ENCODE results near the gene ATXN8OS.

The ATXN8OS gene

GRCh38 chr13:70107498-70108281, at the start of gene ATXN8OS:
TSS of gene ATXN8OS (plus strand) at chr13:70107826.
- no peak for TF ChIP-seq CTCF (IDR thresholded peaks at IDR 0.05; ENCODE audit: low read length, missing control alignments)
- no peak within 1 kb of the TSS for H3K4me3 ChIP-seq (replicated peaks; ENCODE audit: low read depth, low read length)
- DNase-seq (ENCODE audit: low read depth): no peak

- H3K4me3 ChIP-seq (replicated peaks; ENCODE audit: low read depth, low read length): no peak overlapping the region
- TF ChIP-seq CTCF (IDR thresholded peaks at IDR 0.05; ENCODE audit: low read length, missing control alignments): no peak
- no peak for DNase-seq (ENCODE audit: low read depth)
Observed at GRCh38 chr13:70080012-70080411, 27.6 kb upstream of the ATXN8OS start.

GRCh38 chr13:70087247-70087646, 20.4 kb upstream of the ATXN8OS start:
- no peak for DNase-seq (ENCODE audit: low read depth)
- no peak for TF ChIP-seq CTCF (IDR thresholded peaks at IDR 0.05; ENCODE audit: low read length, missing control alignments)
- H3K4me3 ChIP-seq (replicated peaks; ENCODE audit: low read depth, low read length): no peak overlapping the region

- H3K4me3 ChIP-seq (replicated peaks; ENCODE audit: low read depth, low read length): no peak overlapping the region
- no peak for DNase-seq (ENCODE audit: low read depth)
- TF ChIP-seq CTCF (IDR thresholded peaks at IDR 0.05; ENCODE audit: low read length, missing control alignments): no peak
Observed at GRCh38 chr13:70088926-70089325, 18.7 kb upstream of the ATXN8OS start.

GRCh38 chr13:70090036-70090723, 17.4 kb upstream of the ATXN8OS start:
- no peak for DNase-seq (ENCODE audit: low read depth)
- no peak for TF ChIP-seq CTCF (IDR thresholded peaks at IDR 0.05; ENCODE audit: low read length, missing control alignments)
- H3K4me3 ChIP-seq (replicated peaks; ENCODE audit: low read depth, low read length): no peak overlapping the region

GRCh38 chr13:70098669-70099068, 9.0 kb upstream of the ATXN8OS start:
- peak; percentile 3 for DNase-seq (ENCODE audit: low read depth)

More at GRCh38 chr13:70098669-70099068, 9.0 kb upstream of the ATXN8OS start:
- no peak overlapping the region for H3K4me3 ChIP-seq (replicated peaks; ENCODE audit: low read depth, low read length)
- TF ChIP-seq CTCF (IDR thresholded peaks at IDR 0.05; ENCODE audit: low read length, missing control alignments): peak; percentile 15
